Ovary (tissue), 3 donors: Measurements from ENCODE around the gene C11orf16.

ENCODE experiments used
- POLR2A ChIP-seq: fragments of 450-650 bp; IDR thresholded peaks from one replicate; pipeline ENCODE4 v1.6.1; 2017; ENCODE audit warnings: antibody characterized with exemption, mild to moderate bottlenecking, moderate library complexity
- TF ChIP-seq, protein P1 (sequence below), 3 donors: fragments of 450-650 bp in 2 of 3; fragments of 200-600 bp in 1 of 3; IDR thresholded peaks; one replicate each; pipeline versions ENCODE4 v1.5.1 to v1.8.0; 2016 to 2022; ENCODE audit warnings: antibody characterized with exemption in 3 of 3, mild to moderate bottlenecking in 1 of 3
- donor health status: DM: no; HTN: no; CAD: no.

DNA sequence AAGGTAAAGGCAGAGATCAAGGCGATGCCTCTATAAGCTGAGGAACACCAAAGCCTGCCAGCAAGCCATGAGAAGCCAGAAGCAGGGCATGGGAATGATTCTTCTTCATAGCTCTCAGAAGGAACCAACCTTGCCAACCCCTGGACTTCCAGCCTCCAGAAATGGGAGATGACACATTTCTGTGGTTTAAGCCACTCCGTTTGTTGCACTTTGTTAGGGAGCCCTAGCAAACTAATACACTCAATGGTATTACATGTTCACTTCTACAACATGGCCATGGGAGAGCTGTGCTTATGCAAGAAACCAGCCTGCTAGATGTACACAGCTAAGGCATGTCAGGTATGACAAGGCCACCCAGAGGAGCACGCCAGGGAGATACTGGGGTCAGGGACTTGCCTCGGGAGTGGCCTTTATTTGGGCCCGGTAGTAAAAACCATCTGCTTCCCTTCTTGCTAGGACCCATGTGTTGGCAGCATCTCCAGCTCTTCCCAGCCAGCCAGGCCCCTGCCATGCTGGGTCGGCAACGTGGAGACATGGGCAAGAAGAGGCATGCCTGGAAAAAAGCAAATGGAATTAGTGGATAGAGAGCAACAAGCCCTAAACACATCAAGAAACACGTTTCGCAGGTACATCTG is 3.6 kb downstream of the C11orf16 start:
- TF ChIP-seq, protein P1, sequence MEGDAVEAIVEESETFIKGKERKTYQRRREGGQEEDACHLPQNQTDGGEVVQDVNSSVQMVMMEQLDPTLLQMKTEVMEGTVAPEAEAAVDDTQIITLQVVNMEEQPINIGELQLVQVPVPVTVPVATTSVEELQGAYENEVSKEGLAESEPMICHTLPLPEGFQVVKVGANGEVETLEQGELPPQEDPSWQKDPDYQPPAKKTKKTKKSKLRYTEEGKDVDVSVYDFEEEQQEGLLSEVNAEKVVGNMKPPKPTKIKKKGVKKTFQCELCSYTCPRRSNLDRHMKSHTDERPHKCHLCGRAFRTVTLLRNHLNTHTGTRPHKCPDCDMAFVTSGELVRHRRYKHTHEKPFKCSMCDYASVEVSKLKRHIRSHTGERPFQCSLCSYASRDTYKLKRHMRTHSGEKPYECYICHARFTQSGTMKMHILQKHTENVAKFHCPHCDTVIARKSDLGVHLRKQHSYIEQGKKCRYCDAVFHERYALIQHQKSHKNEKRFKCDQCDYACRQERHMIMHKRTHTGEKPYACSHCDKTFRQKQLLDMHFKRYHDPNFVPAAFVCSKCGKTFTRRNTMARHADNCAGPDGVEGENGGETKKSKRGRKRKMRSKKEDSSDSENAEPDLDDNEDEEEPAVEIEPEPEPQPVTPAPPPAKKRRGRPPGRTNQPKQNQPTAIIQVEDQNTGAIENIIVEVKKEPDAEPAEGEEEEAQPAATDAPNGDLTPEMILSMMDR (IDR thresholded peaks at IDR 0.05) = no peak
- TF ChIP-seq POLR2A = no peak
